A549 (cell line): ENCODE measurements around the gene TMEM97. TPM values are rescaled to one million over a fixed set of nuclear protein-coding genes. Genes with fewer than 3 reads are reported as not detected.

Source experiments
- ATAC-seq, 2 experiments: fragments of 200-7000 bp in 1 of 2; fragments of >200 bp in 1 of 2; cut with Nextera tagmentation in 1 of 2; cut with Tn5 transposase in 1 of 2; 3 replicates each; pipeline versions ENCODE4 v1.8.0 to v1.9.1; 2018 to 2020; ENCODE audit warnings: mild to moderate bottlenecking in 1 of 2, moderate library complexity in 1 of 2
- CTCF ChIA-PET: fragments of 300-600 bp; sonication (Branson Sonifier 250); formaldehyde crosslinking; extraction: SDS; loops from one replicate; lab custom pipeline; 2021; ENCODE audit warnings: antibody characterized with exemption, inconsistent platforms; lab: Yijun Ruan, JAX
- POLR2A ChIA-PET: fragments of 350-600 bp; formaldehyde crosslinking; extraction: SDS; loops from one replicate; lab custom pipeline; 2021; ENCODE audit warnings: antibody characterized with exemption, inconsistent platforms; lab: Yijun Ruan, JAX
- DNase-seq, 2 experiments: peaks; one replicate each; pipeline versions ENCODE4 v3.0.0 to v3.0.0-alpha.2; 2011 to 2016; ENCODE audit warnings: low read depth in 1 of 2, low spot score in 1 of 2
- FAIRE-seq: peaks from 2 replicates; lab custom pipeline; 2011; peaks lifted over from hg19 to GRCh38; lab: Jason Lieb, UNC
- H3K27ac ChIP-seq, 2 experiments: fragments of >200 bp; sonication (Bioruptor Twin); formaldehyde crosslinking; 3 replicates each; pipeline ENCODE4 v1.5.1; 2016 to 2017
- H3K4me1 ChIP-seq: fragments of >200 bp; sonication (Bioruptor Twin); formaldehyde crosslinking; 3 replicates; pipeline ENCODE4 v1.6.1; 2016
- H3K4me2 ChIP-seq: fragments of >200 bp; sonication (Bioruptor Twin); formaldehyde crosslinking; 3 replicates; pipeline ENCODE4 v1.6.1; 2016
- H3K4me3 ChIP-seq: fragments of >200 bp; sonication (Bioruptor Twin); formaldehyde crosslinking; 3 replicates; pipeline ENCODE4 v1.5.1; 2016
- H3K9me3 ChIP-seq: fragments of >200 bp; sonication (Bioruptor Twin); formaldehyde crosslinking; 3 replicates; pipeline ENCODE4 v1.6.1; 2016
- BHLHE40 ChIP-seq: IDR thresholded peaks from 2 replicates; pipeline ENCODE4 v1.6.1; 2012; ENCODE audit warnings: low read depth, low read length, inconsistent platforms
- CBX8 ChIP-seq: fragments of 200-600 bp; sonication (generic); IDR thresholded peaks from 2 replicates; pipeline ENCODE4 v1.6.1; 2016
- CEBPB ChIP-seq, 2 experiments: fragments of >200 bp in 1 of 2; sonication (Bioruptor Twin) in 1 of 2; formaldehyde crosslinking in 1 of 2; IDR thresholded peaks; 2 replicates each; pipeline ENCODE4 v1.6.1; 2012 to 2016
- EHF ChIP-seq: fragments of 250-450 bp; sonication (Bioruptor Pico); IDR thresholded peaks from 2 replicates; pipeline ENCODE4 v1.5.0; 2020; ENCODE audit warnings: mild to moderate bottlenecking
- ESRRA ChIP-seq: fragments of 150-350 bp; IDR thresholded peaks from 2 replicates; pipeline ENCODE4 v1.6.1; 2014; ENCODE audit warnings: mild to moderate bottlenecking, low read length, borderline replicate concordance
- FOSB ChIP-seq: fragments of 250-450 bp; sonication (Bioruptor Pico); IDR thresholded peaks from 2 replicates; pipeline ENCODE4 v1.5.0; 2020; ENCODE audit warnings: mild to moderate bottlenecking, moderate library complexity
- FOSL2 ChIP-seq, 2 experiments: fragments of 450-650 bp in 1 of 2; fragments of >200 bp in 1 of 2; sonication (Bioruptor Twin) in 1 of 2; formaldehyde crosslinking; IDR thresholded peaks; 2 replicates each; pipeline versions ENCODE4 v1.5.0 to v1.6.1; 2016 to 2020; ENCODE audit warnings: mild to moderate bottlenecking in 1 of 2, moderate library complexity in 1 of 2
- FOXS1 ChIP-seq: fragments of 250-450 bp; sonication (Bioruptor Pico); IDR thresholded peaks from 2 replicates; pipeline ENCODE4 v1.5.0; 2020; ENCODE audit warnings: mild to moderate bottlenecking, moderate library complexity
- GATA3 ChIP-seq: IDR thresholded peaks from 2 replicates; pipeline ENCODE4 v1.6.1; 2012; ENCODE audit warnings: borderline replicate concordance
- HDAC2 ChIP-seq: fragments of 200-600 bp; sonication (generic); IDR thresholded peaks from 2 replicates; pipeline ENCODE4 v1.6.1; 2016
- HOXA7 ChIP-seq: fragments of 250-450 bp; sonication (Bioruptor Pico); IDR thresholded peaks from 2 replicates; pipeline ENCODE4 v1.5.0; 2020; ENCODE audit warnings: mild to moderate bottlenecking, moderate library complexity
- JUN ChIP-seq, 2 experiments: fragments of >200 bp; sonication (Bioruptor Twin); formaldehyde crosslinking; IDR thresholded peaks; 2 replicates in 1 of 2; 3 replicates in 1 of 2; pipeline ENCODE4 v1.6.1; 2016 to 2017
- KDM1A ChIP-seq: fragments of 200-600 bp; sonication (generic); IDR thresholded peaks from 2 replicates; pipeline ENCODE4 v1.6.1; 2016; ENCODE audit warnings: low read depth, mild to moderate bottlenecking
- KDM5A ChIP-seq: fragments of 200-600 bp; sonication (generic); IDR thresholded peaks from 2 replicates; pipeline ENCODE4 v1.6.1; 2016; ENCODE audit warnings: antibody characterized with exemption, mild to moderate bottlenecking
- MYC ChIP-seq: IDR thresholded peaks from 2 replicates; pipeline ENCODE4 v1.6.1; 2012; ENCODE audit warnings: mild to moderate bottlenecking, inconsistent platforms, low read length, improper control_type of control experiment, borderline replicate concordance
- NFE2L2 ChIP-seq: fragments of 150-350 bp; conservative IDR thresholded peaks from 2 replicates; pipeline ENCODE4 v1.6.1; 2014; ENCODE audit warnings: low read length
- RAD21 ChIP-seq, 2 experiments: fragments of >200 bp in 1 of 2; sonication (Bioruptor Twin) in 1 of 2; formaldehyde crosslinking in 1 of 2; IDR thresholded peaks in 1 of 2; conservative IDR thresholded peaks in 1 of 2; 2 replicates in 1 of 2; 3 replicates in 1 of 2; pipeline ENCODE4 v1.6.1; 2012 to 2018; ENCODE audit warnings: inconsistent platforms in 1 of 2
- SREBF2 ChIP-seq: fragments of 450-650 bp; IDR thresholded peaks from 2 replicates; pipeline ENCODE4 v1.6.1; 2014; ENCODE audit warnings: mild to moderate bottlenecking, moderate library complexity
- TFCP2L1 ChIP-seq: fragments of 250-450 bp; sonication (Bioruptor Pico); IDR thresholded peaks from 2 replicates; pipeline ENCODE4 v1.5.0; 2021; ENCODE audit warnings: mild to moderate bottlenecking
- TP53 ChIP-seq: fragments of 250-450 bp; sonication (Bioruptor Pico); IDR thresholded peaks from 2 replicates; pipeline ENCODE4 v1.5.0; 2021; ENCODE audit warnings: mild to moderate bottlenecking, moderate library complexity
- ZNF302 ChIP-seq: fragments of 250-450 bp; sonication (Bioruptor Pico); IDR thresholded peaks from 2 replicates; pipeline ENCODE4 v1.9.0; 2021; ENCODE audit warnings: inconsistent platforms, mild to moderate bottlenecking, moderate library complexity
- WGBS: methylation state at CpG from one replicate; pipeline ENCODE4 v1.1.6; 2017; ENCODE audit errors: missing lambda C conversion rate; 5-methylcytosine and 5-hydroxymethylcytosine counted together
- polyA plus RNA-seq, 4 experiments: library from polyadenylated mRNA; depleted of rRNA in 3 of 4; stranded (reverse); fragments of >200 nt; fragmentation: RNase III in 1 of 4; extraction: RNeasy Plus Mini Kit Qiagen cat#74134 plus additional on column Dnase treatment in 1 of 4; gene quantifications; 2 replicates in 3 of 4; 3 replicates in 1 of 4; pipeline ENCODE4 v1.2.3, GENCODE V29; 2011 to 2017
- TF ChIP-seq, protein P1 (sequence below): fragments of >200 bp; sonication (Bioruptor Twin); formaldehyde crosslinking; IDR thresholded peaks from 3 replicates; pipeline ENCODE4 v1.5.1; 2016
- TF ChIP-seq, protein P2 (sequence below): fragments of 250-450 bp; sonication (Bioruptor Pico); IDR thresholded peaks from 2 replicates; pipeline ENCODE4 v1.5.0; 2021; ENCODE audit warnings: mild to moderate bottlenecking, moderate library complexity, borderline replicate concordance
- TF ChIP-seq, protein P3 (sequence below): fragments of >200 bp; sonication (Bioruptor Twin); formaldehyde crosslinking; IDR thresholded peaks from 2 replicates; pipeline ENCODE4 v1.6.1; 2016
- TF ChIP-seq, protein P4 (sequence below): fragments of 250-450 bp; sonication (Bioruptor Pico); IDR thresholded peaks from 2 replicates; pipeline ENCODE4 v1.5.0; 2020; ENCODE audit warnings: low read depth, mild to moderate bottlenecking, moderate library complexity

The TMEM97 gene
- polyA plus RNA-seq, 2 of the 4 experiments (the other 2 are of a cell fraction), result 75.6 to 90.9 TPM

DNA sequence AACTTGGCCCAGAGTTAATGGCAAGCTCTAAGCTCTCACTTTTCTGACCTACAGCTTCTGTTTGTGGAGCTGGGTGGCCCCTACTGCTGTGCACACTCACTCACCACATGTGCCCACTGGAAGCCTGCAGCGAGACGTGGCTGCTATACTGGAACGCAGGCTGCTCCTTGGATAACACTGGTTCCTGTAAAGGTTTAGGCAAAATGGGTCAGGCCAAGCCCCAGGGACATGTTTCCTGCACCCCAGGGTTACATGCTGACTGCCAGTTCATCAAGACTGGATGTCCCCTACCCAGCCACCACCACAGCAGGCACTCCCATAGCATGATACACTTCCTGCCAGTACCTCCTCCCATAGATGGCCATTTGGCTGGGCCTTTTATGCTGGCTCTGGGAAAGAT is 30.0 kb downstream of the TMEM97 start:
- Histone ChIP-seq H3K4me1 (no peaks in the 10 kb centered on the region), H3K9me3 (no peaks in the 10 kb centered on the region), H3K4me3 (no peak overlapping the region), H3K27ac (no peak overlapping the region), H3K4me2 (no peak overlapping the region)
- FAIRE-seq (no peak), ATAC-seq (peak in 1 of 2 experiments; percentile 5; a peak in 1 of 6 replicates), DNase-seq (no peak)
- WGBS, result 72% methylated on average over 3 of the region's 3 CpGs
- POLR2A ChIA-PET, result interaction anchor here (1.3 kb wide), 1 partner anchor 8 kb away, joined by 12 read pairs; the partner anchor contains the start of gene POLDIP2
- TF ChIP-seq HOXA7 (no peak), JUN (IDR thresholded peaks at IDR 0.05) (no peak), FOSL2 (IDR thresholded peaks at IDR 0.05) (no peak), FOSL2 (CRISPR knock-in tag; IDR thresholded peaks at IDR 0.05) (no peak), FOSB (no peak), TP53 (CRISPR knock-in tag) (no peak), KDM5A (no peak), GATA3 (no peak)
- TF ChIP-seq, protein P1, sequence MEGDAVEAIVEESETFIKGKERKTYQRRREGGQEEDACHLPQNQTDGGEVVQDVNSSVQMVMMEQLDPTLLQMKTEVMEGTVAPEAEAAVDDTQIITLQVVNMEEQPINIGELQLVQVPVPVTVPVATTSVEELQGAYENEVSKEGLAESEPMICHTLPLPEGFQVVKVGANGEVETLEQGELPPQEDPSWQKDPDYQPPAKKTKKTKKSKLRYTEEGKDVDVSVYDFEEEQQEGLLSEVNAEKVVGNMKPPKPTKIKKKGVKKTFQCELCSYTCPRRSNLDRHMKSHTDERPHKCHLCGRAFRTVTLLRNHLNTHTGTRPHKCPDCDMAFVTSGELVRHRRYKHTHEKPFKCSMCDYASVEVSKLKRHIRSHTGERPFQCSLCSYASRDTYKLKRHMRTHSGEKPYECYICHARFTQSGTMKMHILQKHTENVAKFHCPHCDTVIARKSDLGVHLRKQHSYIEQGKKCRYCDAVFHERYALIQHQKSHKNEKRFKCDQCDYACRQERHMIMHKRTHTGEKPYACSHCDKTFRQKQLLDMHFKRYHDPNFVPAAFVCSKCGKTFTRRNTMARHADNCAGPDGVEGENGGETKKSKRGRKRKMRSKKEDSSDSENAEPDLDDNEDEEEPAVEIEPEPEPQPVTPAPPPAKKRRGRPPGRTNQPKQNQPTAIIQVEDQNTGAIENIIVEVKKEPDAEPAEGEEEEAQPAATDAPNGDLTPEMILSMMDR, result no peak
- TF ChIP-seq, protein P2, sequence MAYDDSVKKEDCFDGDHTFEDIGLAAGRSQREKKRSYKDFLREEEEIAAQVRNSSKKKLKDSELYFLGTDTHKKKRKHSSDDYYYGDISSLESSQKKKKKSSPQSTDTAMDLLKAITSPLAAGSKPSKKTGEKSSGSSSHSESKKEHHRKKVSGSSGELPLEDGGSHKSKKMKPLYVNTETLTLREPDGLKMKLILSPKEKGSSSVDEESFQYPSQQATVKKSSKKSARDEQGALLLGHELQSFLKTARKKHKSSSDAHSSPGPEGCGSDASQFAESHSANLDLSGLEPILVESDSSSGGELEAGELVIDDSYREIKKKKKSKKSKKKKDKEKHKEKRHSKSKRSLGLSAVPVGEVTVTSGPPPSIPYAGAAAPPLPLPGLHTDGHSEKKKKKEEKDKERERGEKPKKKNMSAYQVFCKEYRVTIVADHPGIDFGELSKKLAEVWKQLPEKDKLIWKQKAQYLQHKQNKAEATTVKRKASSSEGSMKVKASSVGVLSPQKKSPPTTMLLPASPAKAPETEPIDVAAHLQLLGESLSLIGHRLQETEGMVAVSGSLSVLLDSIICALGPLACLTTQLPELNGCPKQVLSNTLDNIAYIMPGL (CRISPR knock-in tag), result no peak
- TF ChIP-seq, all 56 proteins: peak for 0
- CTCF ChIA-PET, result interaction anchor here (1.0 to 4.8 kb wide), 4 partner anchors 12 to 117 kb away, joined by 3 to 41 read pairs (median 4); partner anchors contain the start of genes IFT20 and TNFAIP1

DNA sequence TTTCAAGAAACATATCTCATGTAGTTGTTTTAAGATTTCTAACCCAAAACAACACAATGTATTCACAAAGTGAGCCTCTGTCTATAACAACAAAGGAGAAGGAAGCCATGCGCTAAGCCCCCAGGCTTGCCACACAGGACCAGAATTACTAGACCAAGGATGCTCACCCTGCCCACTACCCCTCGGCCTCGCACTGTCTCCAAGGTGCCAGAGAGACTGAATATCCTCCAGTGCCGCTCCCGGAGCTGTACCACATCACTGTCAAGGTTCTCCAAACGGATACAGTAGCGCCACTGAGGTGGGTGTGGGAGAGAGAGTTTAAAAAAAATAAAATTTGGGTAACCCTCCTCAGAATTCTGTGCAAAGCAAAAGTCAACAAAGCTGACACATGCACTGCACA is 31.3 kb downstream of the TMEM97 start:
- no peak for FAIRE-seq
- POLR2A ChIA-PET, result interaction anchor here (0.9 kb wide), 1 partner anchor 15 kb away, joined by 3 read pairs; the partner anchor contains the start of genes IFT20 and TNFAIP1
- 91% methylated on average over 7 of the region's 7 CpGs for WGBS

More for the DNA sequence above, 31.3 kb downstream of the TMEM97 start:
- TF ChIP-seq TFCP2L1 (CRISPR knock-in tag), result no peak
- no peak for TF ChIP-seq EHF (CRISPR knock-in tag)
- TF ChIP-seq, protein P1, result no peak
- no peak for TF ChIP-seq CBX8
- no peak for TF ChIP-seq CEBPB (IDR thresholded peaks at IDR 0.05)
- TF ChIP-seq ZNF302 (CRISPR knock-in tag), result no peak
- no peak for TF ChIP-seq RAD21 (conservative IDR thresholded peaks at IDR 0.05 in 1 of 2, IDR thresholded peaks at IDR 0.05 in 1 of 2)
- TF ChIP-seq NFE2L2, result no peak
- TF ChIP-seq, protein P3, sequence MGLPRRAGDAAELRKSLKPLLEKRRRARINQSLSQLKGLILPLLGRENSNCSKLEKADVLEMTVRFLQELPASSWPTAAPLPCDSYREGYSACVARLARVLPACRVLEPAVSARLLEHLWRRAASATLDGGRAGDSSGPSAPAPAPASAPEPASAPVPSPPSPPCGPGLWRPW, result no peak
- TF ChIP-seq FOXS1, result no peak
- no peak for TF ChIP-seq SREBF2
- TF ChIP-seq, protein P4, sequence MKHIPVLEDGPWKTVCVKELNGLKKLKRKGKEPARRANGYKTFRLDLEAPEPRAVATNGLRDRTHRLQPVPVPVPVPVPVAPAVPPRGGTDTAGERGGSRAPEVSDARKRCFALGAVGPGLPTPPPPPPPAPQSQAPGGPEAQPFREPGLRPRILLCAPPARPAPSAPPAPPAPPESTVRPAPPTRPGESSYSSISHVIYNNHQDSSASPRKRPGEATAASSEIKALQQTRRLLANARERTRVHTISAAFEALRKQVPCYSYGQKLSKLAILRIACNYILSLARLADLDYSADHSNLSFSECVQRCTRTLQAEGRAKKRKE (CRISPR knock-in tag), result no peak
- TF ChIP-seq KDM1A, result no peak
- TF ChIP-seq BHLHE40, result no peak
- TF ChIP-seq MYC, result no peak
- TF ChIP-seq HDAC2, result no peak
- TF ChIP-seq ESRRA, result no peak
- no peak for TF ChIP-seq FOSL2 (IDR thresholded peaks at IDR 0.05)
- TF ChIP-seq FOSL2 (CRISPR knock-in tag; IDR thresholded peaks at IDR 0.05), result no peak
- TF ChIP-seq, protein P2 (CRISPR knock-in tag), result no peak
- no peak overlapping the region for H3K4me2 ChIP-seq
- no peak overlapping the region for H3K4me3 ChIP-seq
- H3K9me3 ChIP-seq, result no peaks in the 10 kb centered on the region
- DNase-seq, result no peak
- CTCF ChIA-PET, result interaction anchor here (2.1 kb wide), 1 partner anchor 14 kb away, joined by 8 read pairs; the partner anchor contains the start of genes IFT20 and TNFAIP1
- no peak for ATAC-seq
- H3K27ac ChIP-seq, result no peak overlapping the region
- H3K4me1 ChIP-seq, result no peaks in the 10 kb centered on the region
